Effector memory CD4-positive, alpha-beta T cell (primary cell): Measurements from ENCODE around the gene KCTD18.

Source experiments
- DNase-seq, 3 donors: peaks; one replicate each; pipeline ENCODE4 v3.0.0-alpha.2; 2020
- H3K27ac ChIP-seq: 2 replicates; pipeline ENCODE4 v1.7.0; 2013; ENCODE audit warnings: mild to moderate bottlenecking, low read length, moderate library complexity; ENCODE audit not compliant: insufficient read depth, poor library complexity, severe bottlenecking
- H3K27me3 ChIP-seq: replicated peaks from 2 replicates; pipeline ENCODE4 v1.7.0; 2013; ENCODE audit warnings: mild to moderate bottlenecking, low read length; ENCODE audit not compliant: insufficient read depth, control insufficient read depth, poor library complexity, severe bottlenecking
- H3K36me3 ChIP-seq: 2 replicates; pipeline ENCODE4 v1.7.0; 2013; ENCODE audit warnings: mild to moderate bottlenecking, low read length, moderate library complexity; ENCODE audit not compliant: control insufficient read depth, insufficient read depth
- H3K4me1 ChIP-seq: 2 replicates; pipeline ENCODE4 v1.7.0; 2013; ENCODE audit warnings: low read length, mild to moderate bottlenecking; ENCODE audit not compliant: control insufficient read depth, insufficient read depth, poor library complexity, severe bottlenecking
- H3K4me3 ChIP-seq: 2 replicates; pipeline ENCODE4 v1.7.0; 2013; ENCODE audit warnings: low read length, low read depth, mild to moderate bottlenecking; ENCODE audit not compliant: insufficient read depth, poor library complexity, severe bottlenecking
- H3K9me3 ChIP-seq: 2 replicates; pipeline ENCODE4 v1.7.0; 2013; ENCODE audit warnings: mild to moderate bottlenecking, low read length, moderate library complexity; ENCODE audit not compliant: control insufficient read depth

Gene KCTD18

GRCh38 chr2:200450288-200450687 lies 59.6 kb downstream of the KCTD18 start:
- Histone ChIP-seq H3K4me1 (no peaks in the 10 kb centered on the region), H3K27me3 (no peaks in the 10 kb centered on the region), H3K27ac (no peak overlapping the region), H3K36me3 (no peaks in the 10 kb centered on the region), H3K9me3 (no peaks in the 10 kb centered on the region), H3K4me3 (no peak overlapping the region)
- no peak for DNase-seq

GRCh38 chr2:200449149-200449548 lies 60.7 kb downstream of the KCTD18 start:
- no peaks in the 10 kb centered on the region for H3K27me3 ChIP-seq
- no peaks in the 10 kb centered on the region for H3K9me3 ChIP-seq
- H3K27ac ChIP-seq: no peak overlapping the region
- no peak for DNase-seq
- no peaks in the 10 kb centered on the region for H3K4me1 ChIP-seq
- no peaks in the 10 kb centered on the region for H3K36me3 ChIP-seq
- no peak overlapping the region for H3K4me3 ChIP-seq

- H3K4me3 ChIP-seq: no peak overlapping the region
- H3K27ac ChIP-seq: no peak overlapping the region
- H3K27me3 ChIP-seq: no peaks in the 10 kb centered on the region
- no peak for DNase-seq
- no peaks in the 10 kb centered on the region for H3K4me1 ChIP-seq
- no peaks in the 10 kb centered on the region for H3K36me3 ChIP-seq
- H3K9me3 ChIP-seq: no peaks in the 10 kb centered on the region
Measured at GRCh38 chr2:200448455-200448854, 61.4 kb downstream of the KCTD18 start.

GRCh38 chr2:200447139-200447855 lies 62.6 kb downstream of the KCTD18 start:
- Histone ChIP-seq H3K27me3 (no peaks in the 10 kb centered on the region), H3K4me1 (no peaks in the 10 kb centered on the region), H3K9me3 (no peaks in the 10 kb centered on the region), H3K27ac (no peak overlapping the region), H3K36me3 (no peaks in the 10 kb centered on the region), H3K4me3 (no peak overlapping the region)
- no peak for DNase-seq

- no peak overlapping the region for H3K4me3 ChIP-seq
- H3K36me3 ChIP-seq: no peaks in the 10 kb centered on the region
- no peaks in the 10 kb centered on the region for H3K27me3 ChIP-seq
Measured at GRCh38 chr2:200446612-200447011, 63.3 kb downstream of the KCTD18 start.

GRCh38 chr2:200445284-200445683 lies 64.6 kb downstream of the KCTD18 start:
- no peak overlapping the region for H3K4me3 ChIP-seq
- H3K36me3 ChIP-seq: no peaks in the 10 kb centered on the region
- no peak overlapping the region for H3K27ac ChIP-seq
- no peaks in the 10 kb centered on the region for H3K4me1 ChIP-seq
- no peaks in the 10 kb centered on the region for H3K27me3 ChIP-seq
- no peak for DNase-seq
- no peaks in the 10 kb centered on the region for H3K9me3 ChIP-seq

More at GRCh38 chr2:200446612-200447011, 63.3 kb downstream of the KCTD18 start:
- Histone ChIP-seq H3K27ac (no peak overlapping the region), H3K9me3 (no peaks in the 10 kb centered on the region), H3K4me1 (no peaks in the 10 kb centered on the region)
- DNase-seq: no peak

GRCh38 chr2:200444530-200444929 lies 65.3 kb downstream of the KCTD18 start:
- Histone ChIP-seq H3K4me1 (no peaks in the 10 kb centered on the region), H3K27ac (no peak overlapping the region), H3K27me3 (no peaks in the 10 kb centered on the region), H3K4me3 (no peak overlapping the region), H3K9me3 (no peaks in the 10 kb centered on the region), H3K36me3 (no peaks in the 10 kb centered on the region)
- DNase-seq: no peak

- no peaks in the 10 kb centered on the region for H3K36me3 ChIP-seq
- no peaks in the 10 kb centered on the region for H3K9me3 ChIP-seq
- no peak overlapping the region for H3K4me3 ChIP-seq
- DNase-seq: no peak
- no peaks in the 10 kb centered on the region for H3K4me1 ChIP-seq
- H3K27me3 ChIP-seq: no peaks in the 10 kb centered on the region
- no peak overlapping the region for H3K27ac ChIP-seq
Measured at GRCh38 chr2:200443916-200444315, 66.0 kb downstream of the KCTD18 start.

GRCh38 chr2:200443376-200443775 lies 66.5 kb downstream of the KCTD18 start:
- Histone ChIP-seq H3K9me3 (no peaks in the 10 kb centered on the region), H3K27ac (no peak overlapping the region), H3K27me3 (no peaks in the 10 kb centered on the region), H3K4me3 (no peak overlapping the region), H3K36me3 (no peaks in the 10 kb centered on the region), H3K4me1 (no peaks in the 10 kb centered on the region)
- DNase-seq: no peak

GRCh38 chr2:200442471-200442870 lies 67.4 kb downstream of the KCTD18 start:
- no peaks in the 10 kb centered on the region for H3K36me3 ChIP-seq
- DNase-seq: no peak

More at GRCh38 chr2:200442471-200442870, 67.4 kb downstream of the KCTD18 start:
- H3K27me3 ChIP-seq: no peaks in the 10 kb centered on the region
- H3K9me3 ChIP-seq: no peaks in the 10 kb centered on the region
- no peak overlapping the region for H3K27ac ChIP-seq
- no peak overlapping the region for H3K4me3 ChIP-seq
- no peaks in the 10 kb centered on the region for H3K4me1 ChIP-seq
